ENCODE data around the gene PON3.
"Not testable (repeated sequence)": the region's sequence is repeated elsewhere in the genome, so short reads cannot be mapped to it uniquely, and the experiment has no call there.

DNA sequence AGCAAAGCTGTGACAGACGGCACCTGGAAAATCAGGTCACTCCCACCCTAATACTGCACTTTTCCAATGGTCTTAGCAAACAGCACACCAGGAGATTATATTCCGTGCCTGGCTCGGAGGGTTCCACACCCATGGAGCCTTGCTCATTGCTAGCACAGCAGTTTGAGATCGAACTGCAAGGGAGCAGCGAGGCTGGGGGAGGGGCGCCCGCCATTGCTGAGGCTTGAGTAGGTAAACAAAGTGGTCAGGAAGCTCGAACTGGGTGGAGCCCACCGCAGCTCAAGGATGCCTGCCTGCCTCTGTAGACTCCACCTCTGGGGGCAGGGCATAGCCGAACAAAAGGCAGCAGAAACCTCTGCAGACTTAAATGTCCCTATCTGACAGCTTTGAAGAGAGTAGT lies 16.7 kb downstream of the PON3 start:
- not testable (repeated sequence) for TF ChIP-seq POLR2A (IDR thresholded peaks at IDR 0.05; ENCODE audit: extremely low read depth, insufficient read length)
- TF ChIP-seq, protein P1, sequence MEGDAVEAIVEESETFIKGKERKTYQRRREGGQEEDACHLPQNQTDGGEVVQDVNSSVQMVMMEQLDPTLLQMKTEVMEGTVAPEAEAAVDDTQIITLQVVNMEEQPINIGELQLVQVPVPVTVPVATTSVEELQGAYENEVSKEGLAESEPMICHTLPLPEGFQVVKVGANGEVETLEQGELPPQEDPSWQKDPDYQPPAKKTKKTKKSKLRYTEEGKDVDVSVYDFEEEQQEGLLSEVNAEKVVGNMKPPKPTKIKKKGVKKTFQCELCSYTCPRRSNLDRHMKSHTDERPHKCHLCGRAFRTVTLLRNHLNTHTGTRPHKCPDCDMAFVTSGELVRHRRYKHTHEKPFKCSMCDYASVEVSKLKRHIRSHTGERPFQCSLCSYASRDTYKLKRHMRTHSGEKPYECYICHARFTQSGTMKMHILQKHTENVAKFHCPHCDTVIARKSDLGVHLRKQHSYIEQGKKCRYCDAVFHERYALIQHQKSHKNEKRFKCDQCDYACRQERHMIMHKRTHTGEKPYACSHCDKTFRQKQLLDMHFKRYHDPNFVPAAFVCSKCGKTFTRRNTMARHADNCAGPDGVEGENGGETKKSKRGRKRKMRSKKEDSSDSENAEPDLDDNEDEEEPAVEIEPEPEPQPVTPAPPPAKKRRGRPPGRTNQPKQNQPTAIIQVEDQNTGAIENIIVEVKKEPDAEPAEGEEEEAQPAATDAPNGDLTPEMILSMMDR (IDR thresholded peaks at IDR 0.05; ENCODE audit: low read depth, low read length), result not testable (repeated sequence)
- TF ChIP-seq, protein P2, sequence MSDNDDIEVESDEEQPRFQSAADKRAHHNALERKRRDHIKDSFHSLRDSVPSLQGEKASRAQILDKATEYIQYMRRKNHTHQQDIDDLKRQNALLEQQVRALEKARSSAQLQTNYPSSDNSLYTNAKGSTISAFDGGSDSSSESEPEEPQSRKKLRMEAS (IDR thresholded peaks at IDR 0.05; ENCODE audit: low read depth, low read length), result not testable (repeated sequence)

Data from NB4 (cell line).